HEK293 (cell line): Measurements from ENCODE around the gene PMCH.

Experiments
- CTCF ChIA-PET: fragments of 350-600 bp; formaldehyde crosslinking; extraction: SDS; loops from one replicate; lab custom pipeline; 2021; ENCODE audit warnings: antibody characterized with exemption; lab: Yijun Ruan, JAX
- POLR2A ChIA-PET: fragments of 300-600 bp; formaldehyde crosslinking; extraction: SDS; loops from one replicate; lab custom pipeline; 2020; ENCODE audit warnings: antibody characterized with exemption, inconsistent platforms; lab: Yijun Ruan, JAX
- H3K27ac ChIP-seq: fragments of 200-500 bp; sonication (Bioruptor generic); 2 replicates; pipeline ENCODE4 v1.5.1; 2014; ENCODE audit warnings: low read depth, low read length, control low read depth, inconsistent platforms; ENCODE audit errors: extremely low read depth
- H3K36me3 ChIP-seq, 2 experiments: fragments of 200-500 bp in 1 of 2; sonication (Bioruptor generic) in 1 of 2; 1 replicate in 1 of 2; 2 replicates in 1 of 2; pipeline ENCODE4 v1.5.1; 2014 to 2017; ENCODE audit warnings: inconsistent platforms in 2 of 2, low read length in 2 of 2; ENCODE audit not compliant: control insufficient read depth in 2 of 2, insufficient read depth in 1 of 2
- H3K4me1 ChIP-seq: fragments of 200-500 bp; sonication (Bioruptor generic); 2 replicates; pipeline ENCODE4 v1.5.1; 2014; ENCODE audit warnings: mild to moderate bottlenecking, low read length, inconsistent platforms; ENCODE audit not compliant: control insufficient read depth, insufficient read depth
- H3K4me3 ChIP-seq: 2 replicates; pipeline ENCODE4 v1.5.1; 2011; ENCODE audit warnings: low read depth, mild to moderate bottlenecking, control low read depth, low read length, moderate library complexity
- H3K9me3 ChIP-seq: fragments of 200-500 bp; sonication (Bioruptor generic); 2 replicates; pipeline ENCODE4 v1.5.1; 2014; ENCODE audit warnings: low read depth, low read length, inconsistent platforms; ENCODE audit not compliant: control insufficient read depth, insufficient read depth
- BCL11B ChIP-seq: fragments of 450-650 bp; formaldehyde crosslinking; IDR thresholded peaks from 2 replicates; pipeline ENCODE4 v1.5.1; 2016; ENCODE audit warnings: low read depth, missing biosample characterization, missing genetic modification characterization
- FEZF1 ChIP-seq: fragments of 450-650 bp; formaldehyde crosslinking; IDR thresholded peaks from 2 replicates; pipeline ENCODE4 v1.5.1; 2016; ENCODE audit warnings: missing biosample characterization, missing genetic modification characterization
- GFI1B ChIP-seq: fragments of 450-650 bp; formaldehyde crosslinking; IDR thresholded peaks from 2 replicates; pipeline ENCODE4 v1.5.1; 2016; ENCODE audit warnings: missing biosample characterization, missing genetic modification characterization
- GLIS1 ChIP-seq: fragments of 450-650 bp; formaldehyde crosslinking; IDR thresholded peaks from 2 replicates; pipeline ENCODE4 v1.5.1; 2016; ENCODE audit warnings: missing biosample characterization, missing genetic modification characterization
- GLIS2 ChIP-seq: fragments of 450-650 bp; formaldehyde crosslinking; IDR thresholded peaks from 2 replicates; pipeline ENCODE4 v1.5.1; 2016; ENCODE audit warnings: missing biosample characterization, missing genetic modification characterization
- HOXA7 ChIP-seq: sonication (generic); formaldehyde crosslinking; IDR thresholded peaks from 2 replicates; pipeline ENCODE4 v1.8.1; 2022; ENCODE audit warnings: missing genetic modification reagents, borderline replicate concordance
- IKZF3 ChIP-seq: fragments of 450-650 bp; IDR thresholded peaks from 2 replicates; pipeline ENCODE4 v1.5.0; 2018; ENCODE audit warnings: missing biosample characterization, mild to moderate bottlenecking, missing genetic modification characterization, moderate library complexity
- ZBTB8A ChIP-seq: fragments of 450-650 bp; formaldehyde crosslinking; IDR thresholded peaks from 2 replicates; pipeline ENCODE4 v1.5.1; 2016; ENCODE audit warnings: missing biosample characterization, missing genetic modification characterization
- ZFP3 ChIP-seq: fragments of 450-650 bp; formaldehyde crosslinking; IDR thresholded peaks from 2 replicates; pipeline ENCODE4 v1.5.1; 2016; ENCODE audit warnings: low read depth, missing biosample characterization, missing genetic modification characterization
- ZNF114 ChIP-seq: fragments of 450-650 bp; formaldehyde crosslinking; IDR thresholded peaks from 2 replicates; pipeline ENCODE4 v1.5.0; 2017; ENCODE audit warnings: missing biosample characterization, missing genetic modification characterization
- ZNF146 ChIP-seq: fragments of 450-650 bp; formaldehyde crosslinking; IDR thresholded peaks from 2 replicates; pipeline ENCODE4 v1.5.1; 2016; ENCODE audit warnings: missing biosample characterization, missing genetic modification characterization
- ZNF335 ChIP-seq: fragments of 450-650 bp; formaldehyde crosslinking; conservative IDR thresholded peaks from 2 replicates; pipeline ENCODE4 v1.5.1; 2016; ENCODE audit warnings: missing biosample characterization, missing genetic modification characterization
- ZNF398 ChIP-seq: fragments of 450-650 bp; formaldehyde crosslinking; IDR thresholded peaks from 2 replicates; pipeline ENCODE4 v1.5.1; 2017; ENCODE audit warnings: missing biosample characterization, missing genetic modification characterization
- ZNF580 ChIP-seq: fragments of 450-650 bp; formaldehyde crosslinking; IDR thresholded peaks from 2 replicates; pipeline ENCODE4 v1.5.1; 2016; ENCODE audit warnings: missing biosample characterization, missing genetic modification characterization
- ZNF600 ChIP-seq: fragments of 450-650 bp; formaldehyde crosslinking; IDR thresholded peaks from 2 replicates; pipeline ENCODE4 v1.5.1; 2016; ENCODE audit warnings: missing biosample characterization, missing genetic modification characterization
- ZNF629 ChIP-seq: fragments of 450-650 bp; formaldehyde crosslinking; IDR thresholded peaks from 2 replicates; pipeline ENCODE4 v1.5.1; 2017; ENCODE audit warnings: missing biosample characterization, missing genetic modification characterization
- ZNF654 ChIP-seq: fragments of 450-650 bp; formaldehyde crosslinking; IDR thresholded peaks from 2 replicates; pipeline ENCODE4 v1.5.1; 2016; ENCODE audit warnings: low read depth, missing biosample characterization, missing genetic modification characterization
- ZNF664 ChIP-seq: fragments of 450-650 bp; formaldehyde crosslinking; IDR thresholded peaks from 2 replicates; pipeline ENCODE4 v1.5.1; 2016; ENCODE audit warnings: missing biosample characterization, missing genetic modification characterization
- ZNF747 ChIP-seq: fragments of 450-650 bp; formaldehyde crosslinking; IDR thresholded peaks from 2 replicates; pipeline ENCODE4 v1.5.1; 2016; ENCODE audit warnings: missing biosample characterization, missing genetic modification characterization
- ZNF76 ChIP-seq: fragments of 450-650 bp; formaldehyde crosslinking; IDR thresholded peaks from 2 replicates; pipeline ENCODE4; 2016; ENCODE audit warnings: low read depth, missing biosample characterization, missing genetic modification characterization, borderline replicate concordance
- TF ChIP-seq, protein P1 (sequence below): fragments of 450-650 bp; formaldehyde crosslinking; IDR thresholded peaks from 2 replicates; pipeline ENCODE4; 2016; ENCODE audit warnings: missing biosample characterization, missing genetic modification characterization

PMCH gene

GRCh38 chr12:102171951-102172350 is 25.7 kb downstream of the PMCH start:
- ChIA-PET CTCF (interaction anchor here (0.6 to 1.2 kb wide), 3 partner anchors 9 to 132 kb away, joined by 3 to 4 read pairs (median 3); no protein-coding TSS in a partner anchor), POLR2A (interaction anchor here (0.6 kb wide), 1 partner anchor 36 kb away, joined by 3 read pairs; no protein-coding TSS in a partner anchor)
- Histone ChIP-seq H3K27ac (no peak overlapping the region), H3K36me3 (peaks cover 9 to 14% of the 10 kb centered on the region in 2 experiments; a peak in 2 of 3 replicates), H3K4me1 (no peaks in the 10 kb centered on the region), H3K4me3 (no peak overlapping the region), H3K9me3 (no peaks in the 10 kb centered on the region)
- TF ChIP-seq GFI1B (tag by site-specific recombination) (no peak), BCL11B (tag by site-specific recombination) (no peak), FEZF1 (no peak), ZNF146 (no peak), GLIS2 (tag by site-specific recombination) (no peak), ZNF629 (tag by site-specific recombination) (no peak), ZNF114 (tag by site-specific recombination) (no peak), ZBTB8A (tag by site-specific recombination) (no peak)

DNA sequence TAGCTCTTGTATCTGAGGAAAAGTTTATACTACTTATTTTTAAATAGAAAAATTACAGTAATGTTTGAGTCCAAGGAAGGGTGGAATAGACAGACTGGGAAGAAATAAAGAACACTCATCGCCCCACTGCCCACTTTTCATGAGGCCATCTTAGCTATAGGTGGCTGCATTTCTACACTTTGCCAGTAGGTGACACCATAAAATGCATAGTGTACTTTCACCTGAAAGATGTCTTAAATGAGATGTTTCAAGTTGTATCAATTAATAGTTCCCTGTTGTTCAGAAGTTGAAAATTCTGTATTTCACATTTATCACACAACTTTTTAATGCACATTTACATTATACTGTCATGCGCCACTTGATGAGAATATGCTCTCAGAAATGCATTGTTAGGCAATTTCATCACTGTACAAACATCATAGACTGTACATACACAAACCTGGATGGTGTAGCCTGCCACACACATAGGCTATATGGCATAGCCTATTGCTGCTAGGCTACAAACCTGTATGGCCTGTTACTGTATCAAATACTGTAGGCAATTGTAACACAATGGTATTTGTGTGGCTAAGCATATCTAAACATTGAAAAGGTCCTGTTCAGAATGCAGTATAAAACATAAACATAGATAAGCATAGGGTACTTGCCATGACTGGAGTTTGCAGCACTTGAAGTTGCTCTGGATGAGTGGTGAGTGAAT is 27.6 kb downstream of the PMCH start:
- Histone ChIP-seq H3K4me1 (no peaks in the 10 kb centered on the region), H3K9me3 (no peaks in the 10 kb centered on the region), H3K27ac (no peak overlapping the region), H3K36me3 (peaks cover 11 to 15% of the 10 kb centered on the region in 2 experiments; a peak in 1 of 3 replicates), H3K4me3 (no peak overlapping the region)
- POLR2A ChIA-PET: no interaction called here
- TF ChIP-seq ZNF664 (tag by site-specific recombination) (peak; percentile 37; the same call in 1 of the 2 replicates), ZNF654 (tag by site-specific recombination) (peak; percentile 49), ZNF398 (tag by site-specific recombination) (no peak)
- CTCF ChIA-PET: interaction anchor here (0.6 to 1.7 kb wide), 16 partner anchors 8 to 611 kb away, joined by 3 to 7 read pairs (median 4); no protein-coding TSS in a partner anchor

GRCh38 chr12:102167821-102168604 is 29.6 kb downstream of the PMCH start:
- POLR2A ChIA-PET: no interaction called here
- CTCF ChIA-PET: interaction anchor here (1.2 to 1.7 kb wide), 3 partner anchors 228 to 573 kb away, joined by 3 to 6 read pairs (median 6); no protein-coding TSS in a partner anchor
- H3K9me3 ChIP-seq: no peaks in the 10 kb centered on the region
- H3K36me3 ChIP-seq: peaks cover 11 to 15% of the 10 kb centered on the region in 2 experiments; a peak in 1 of 3 replicates
- no peak overlapping the region for H3K27ac ChIP-seq
- TF ChIP-seq ZNF664 (tag by site-specific recombination) (no peak), ZNF580 (tag by site-specific recombination) (no peak), ZNF76 (tag by site-specific recombination) (no peak), ZNF747 (tag by site-specific recombination) (no peak), ZNF335 (tag by site-specific recombination) (no peak), IKZF3 (tag by site-specific recombination) (no peak), ZNF600 (tag by site-specific recombination) (no peak), GLIS1 (tag by site-specific recombination) (no peak), HOXA7 (CRISPR knock-in tag) (no peak), ZNF146 (no peak), ZFP3 (tag by site-specific recombination) (no peak)
- TF ChIP-seq, protein P1, sequence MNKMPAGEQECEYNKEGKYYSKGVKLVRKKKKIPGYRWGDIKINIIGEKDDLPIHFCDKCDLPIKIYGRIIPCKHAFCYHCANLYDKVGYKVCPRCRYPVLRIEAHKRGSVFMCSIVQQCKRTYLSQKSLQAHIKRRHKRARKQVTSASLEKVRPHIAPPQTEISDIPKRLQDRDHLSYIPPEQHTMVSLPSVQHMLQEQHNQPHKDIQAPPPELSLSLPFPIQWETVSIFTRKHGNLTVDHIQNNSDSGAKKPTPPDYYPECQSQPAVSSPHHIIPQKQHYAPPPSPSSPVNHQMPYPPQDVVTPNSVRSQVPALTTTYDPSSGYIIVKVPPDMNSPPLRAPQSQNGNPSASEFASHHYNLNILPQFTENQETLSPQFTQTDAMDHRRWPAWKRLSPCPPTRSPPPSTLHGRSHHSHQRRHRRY (tag by site-specific recombination): no peak
- no peaks in the 10 kb centered on the region for H3K4me1 ChIP-seq
- no peak overlapping the region for H3K4me3 ChIP-seq
